ENCODE results near the gene BACE2. TPM values are rescaled to one million over a fixed set of nuclear protein-coding genes. Genes with fewer than 3 reads are reported as not detected.

The BACE2 gene
- total and polyA plus RNA-seq, 12 donors = 4.5 to 36.5 (median 15.1) TPM

DNA sequence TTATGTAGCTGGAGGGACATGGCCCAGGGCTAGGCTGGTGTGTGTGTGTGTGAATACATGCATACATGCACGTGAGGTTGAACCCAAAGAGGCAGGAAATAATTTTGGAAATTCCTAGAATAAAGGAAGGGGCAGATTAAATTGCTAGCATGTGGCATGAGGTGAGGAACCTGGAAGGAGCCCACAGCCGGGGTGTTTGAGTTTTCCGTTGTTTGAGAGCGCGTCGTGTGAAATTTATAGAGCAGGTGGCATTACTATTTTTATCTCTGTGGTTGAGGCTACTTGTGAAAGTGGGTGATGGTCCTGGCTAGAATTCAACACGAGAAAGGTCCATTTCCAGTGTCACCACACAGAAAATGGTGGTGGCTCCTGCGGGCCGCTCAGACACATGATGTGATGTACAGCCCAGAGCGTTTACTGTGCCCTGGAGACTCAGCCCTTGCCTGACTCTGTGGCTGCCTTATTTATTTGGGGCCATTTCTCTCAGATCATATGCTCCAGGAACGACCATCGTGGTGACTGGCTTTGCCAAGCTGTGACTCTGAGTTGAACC is 48.0 kb downstream of the BACE2 start:
- WGBS, 2 donors = 85% methylated on average over 12 of the region's 12 CpGs

DNA sequence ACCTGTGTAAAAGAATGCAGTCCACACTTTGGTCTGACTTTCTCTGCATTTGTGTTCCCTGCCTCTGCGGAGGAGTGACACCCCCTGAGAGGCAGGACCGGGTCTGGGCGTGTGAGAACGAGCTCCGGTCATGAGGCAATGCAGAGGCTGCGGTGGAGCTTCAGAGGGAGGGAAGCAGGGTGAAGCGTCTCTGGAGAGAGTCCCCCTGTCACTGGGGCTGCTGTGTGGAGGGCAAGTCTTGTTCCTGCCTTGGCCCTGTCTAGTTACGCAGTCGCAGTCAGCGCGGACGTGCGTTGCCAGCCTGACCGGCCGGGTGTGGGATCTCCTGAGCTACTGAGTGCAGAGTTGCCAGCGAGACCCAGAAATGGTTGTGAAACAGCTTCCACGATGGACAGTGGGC is 48.5 kb downstream of the BACE2 start:
- peaks cover 0 to 5% (median 0%) of the 10 kb centered on the region in 9 donors for H3K36me3 ChIP-seq
- H3K4me3 ChIP-seq = no peak overlapping the region
- TF ChIP-seq, protein P1, sequence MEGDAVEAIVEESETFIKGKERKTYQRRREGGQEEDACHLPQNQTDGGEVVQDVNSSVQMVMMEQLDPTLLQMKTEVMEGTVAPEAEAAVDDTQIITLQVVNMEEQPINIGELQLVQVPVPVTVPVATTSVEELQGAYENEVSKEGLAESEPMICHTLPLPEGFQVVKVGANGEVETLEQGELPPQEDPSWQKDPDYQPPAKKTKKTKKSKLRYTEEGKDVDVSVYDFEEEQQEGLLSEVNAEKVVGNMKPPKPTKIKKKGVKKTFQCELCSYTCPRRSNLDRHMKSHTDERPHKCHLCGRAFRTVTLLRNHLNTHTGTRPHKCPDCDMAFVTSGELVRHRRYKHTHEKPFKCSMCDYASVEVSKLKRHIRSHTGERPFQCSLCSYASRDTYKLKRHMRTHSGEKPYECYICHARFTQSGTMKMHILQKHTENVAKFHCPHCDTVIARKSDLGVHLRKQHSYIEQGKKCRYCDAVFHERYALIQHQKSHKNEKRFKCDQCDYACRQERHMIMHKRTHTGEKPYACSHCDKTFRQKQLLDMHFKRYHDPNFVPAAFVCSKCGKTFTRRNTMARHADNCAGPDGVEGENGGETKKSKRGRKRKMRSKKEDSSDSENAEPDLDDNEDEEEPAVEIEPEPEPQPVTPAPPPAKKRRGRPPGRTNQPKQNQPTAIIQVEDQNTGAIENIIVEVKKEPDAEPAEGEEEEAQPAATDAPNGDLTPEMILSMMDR (IDR thresholded peaks at IDR 0.05) = no peak
- peak in 1 of 8 donors; percentile 36 for ATAC-seq
- H3K27ac ChIP-seq = peak overlapping the region in 1 of 10 donors; percentile 34
- WGBS, 2 donors = 94 to 96% methylated on average over 17 of the region's 17 CpGs
- H3K27me3 ChIP-seq = no peaks in the 10 kb centered on the region
- H3K4me1 ChIP-seq = peaks cover 0 to 25% (median 0%) of the 10 kb centered on the region in 9 donors
- DNase-seq = no peak
- intact Hi-C loops (cut with DNase I) = no loop called here
- H3K9me3 ChIP-seq = no peaks in the 10 kb centered on the region

More for the DNA sequence above, 48.0 kb downstream of the BACE2 start:
- ATAC-seq = no peak
- TF ChIP-seq, protein P1 (IDR thresholded peaks at IDR 0.05) = no peak
- peaks cover 0 to 5% (median 0%) of the 10 kb centered on the region in 9 donors for H3K36me3 ChIP-seq
- peaks cover 0 to 25% (median 0%) of the 10 kb centered on the region in 9 donors for H3K4me1 ChIP-seq
- no peaks in the 10 kb centered on the region for H3K27me3 ChIP-seq
- DNase-seq = no peak
- intact Hi-C loops (cut with DNase I) = no loop called here
- H3K4me3 ChIP-seq = no peak overlapping the region
- H3K9me3 ChIP-seq = no peaks in the 10 kb centered on the region
- no peak overlapping the region for H3K27ac ChIP-seq

DNA sequence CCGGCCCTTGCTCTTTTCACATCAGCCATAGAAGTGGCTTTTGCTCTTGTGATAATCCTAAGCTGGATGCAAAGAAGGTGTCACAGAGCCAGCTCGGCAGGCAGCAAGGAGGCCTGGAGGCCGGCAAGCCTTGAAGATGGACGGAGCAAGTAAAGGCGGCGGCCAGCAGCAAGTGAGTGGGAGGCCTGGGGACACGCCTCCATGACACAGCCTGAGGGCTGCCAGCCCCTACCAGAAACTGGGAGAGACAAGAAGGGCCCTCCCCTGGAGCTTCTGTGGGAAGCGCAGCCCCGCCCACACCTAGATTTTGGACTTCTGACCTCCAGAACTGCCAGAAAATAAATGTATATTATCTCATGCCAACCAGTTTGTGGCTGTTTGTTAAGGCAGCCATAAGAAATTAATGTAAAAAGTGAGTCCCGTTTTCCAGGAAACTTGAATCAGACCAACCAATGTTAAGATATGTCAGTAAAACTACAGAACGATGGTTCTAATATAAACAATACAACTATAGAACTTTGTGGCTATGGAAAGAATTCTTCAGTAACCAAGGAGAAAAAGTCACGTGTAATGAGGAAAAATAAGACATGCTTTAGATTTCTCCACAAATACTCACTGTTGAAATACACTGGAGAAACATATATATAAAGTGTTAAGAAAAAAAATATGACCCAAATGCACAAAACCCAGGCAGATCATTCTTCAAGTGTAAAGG is 49.9 kb downstream of the BACE2 start:
- ATAC-seq (peak; percentile 63 to 87 (median 80)), DNase-seq (peak; percentile 54)
- WGBS, 2 donors = 81 to 82% methylated on average over 12 of the region's 12 CpGs
- TF ChIP-seq, protein P1 (IDR thresholded peaks at IDR 0.05) = no peak
- H3K9me3 ChIP-seq = no peaks in the 10 kb centered on the region
- H3K27ac ChIP-seq = peak overlapping the region in 6 of 10 donors; percentile 21 to 58 (median 38)
- peaks cover 0 to 20% (median 0%) of the 10 kb centered on the region in 9 donors for H3K4me1 ChIP-seq
- H3K27me3 ChIP-seq = no peaks in the 10 kb centered on the region
- H3K4me3 ChIP-seq = no peak overlapping the region
- intact Hi-C loops (cut with DNase I) = no loop called here
- H3K36me3 ChIP-seq = peaks cover 0 to 5% (median 0%) of the 10 kb centered on the region in 9 donors

DNA sequence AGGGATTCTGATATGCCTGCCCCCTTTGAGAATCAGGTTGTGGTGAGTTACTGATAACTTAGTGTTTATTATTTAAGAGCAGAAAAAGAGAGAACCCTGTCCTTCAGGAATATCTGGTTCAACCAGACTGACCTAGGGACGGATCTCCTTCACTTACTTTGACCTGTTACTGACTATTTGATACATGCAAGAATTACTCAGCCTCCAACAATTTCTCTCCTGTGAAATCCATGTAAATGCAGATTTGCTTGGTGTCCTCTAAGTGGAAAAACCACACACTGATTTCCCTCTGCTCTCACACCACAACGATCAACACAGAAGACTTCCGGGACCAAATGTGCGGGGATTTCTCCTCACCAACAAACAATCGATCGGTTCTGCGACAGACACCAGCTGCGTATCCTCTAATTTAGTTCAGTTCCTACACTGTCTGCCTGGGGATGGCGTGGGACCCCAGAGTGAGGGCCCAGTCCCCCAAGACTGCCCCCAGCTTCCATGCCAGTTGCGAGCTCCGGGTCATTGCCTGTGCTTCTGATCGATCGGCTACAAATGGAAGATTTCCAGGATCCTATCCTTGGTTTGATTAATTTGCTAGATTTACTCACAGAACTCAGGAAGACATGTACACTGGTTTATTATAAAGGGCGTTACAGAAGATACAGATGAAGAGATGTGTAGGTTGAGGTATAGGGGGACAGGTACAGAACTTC is 51.7 kb downstream of the BACE2 start:
- no peaks in the 10 kb centered on the region for H3K9me3 ChIP-seq
- ATAC-seq = no peak
- 97 to 98% methylated on average over 14 of the region's 14 CpGs for WGBS, 2 donors
- TF ChIP-seq, protein P1 (IDR thresholded peaks at IDR 0.05) = no peak
- no peak overlapping the region for H3K4me3 ChIP-seq
- H3K36me3 ChIP-seq = peaks cover 0 to 5% (median 0%) of the 10 kb centered on the region in 9 donors
- intact Hi-C loops (cut with DNase I) = no loop called here
- peaks cover 0 to 16% (median 0%) of the 10 kb centered on the region in 9 donors for H3K4me1 ChIP-seq
- no peak for DNase-seq
- H3K27ac ChIP-seq = no peak overlapping the region
- H3K27me3 ChIP-seq = no peaks in the 10 kb centered on the region

All from heart right ventricle (tissue), 16 donors.